Measurements from ENCODE around the gene GTF2A1. TPM values are rescaled to one million over a fixed set of nuclear protein-coding genes. Genes with fewer than 3 reads are reported as not detected.

GTF2A1 gene
- total and polyA plus RNA-seq, 4 donors, result 2.9 to 22.1 (median 9.7) TPM

Small RNAs within 50 kb of the gene (small RNA-seq; reads per million reads assigned to genes)
- gene DYNLL1P1, result not detected
- 2.0 reads per million, percentile 87 among the genes with 10 or more reads in this experiment for gene SNORA79

Other genes starting within 250 kb of the GTF2A1 start
- 10 to 100 TPM; 11.9 to 30.0 TPM for gene STON2, start 179.4 kb upstream of the GTF2A1 start, total RNA-seq
- gene STON2, start 179.4 kb upstream of the GTF2A1 start, polyA plus RNA-seq, result 1 to 10 TPM; 1.9 to 2.6 TPM